ENCODE results near the gene WWOX.

WWOX gene

GRCh38 chr16:79155904-79156303 lies 1056.5 kb downstream of the WWOX start:
- intact Hi-C loops (cut with DNase I) = no loop called here
- DNase-seq = no peak

- DNase-seq = no peak
- intact Hi-C loops (cut with DNase I) = no loop called here
These were observed 1057.3 kb downstream of the WWOX start for GRCh38 chr16:79156761-79157160.

- DNase-seq = no peak
- intact Hi-C loops (cut with DNase I) = no loop called here
These were observed 1058.9 kb downstream of the WWOX start for GRCh38 chr16:79158337-79158736.

- intact Hi-C loops (cut with DNase I) = loop anchor here (10.0 kb wide), 1 partner anchor 55 kb away; no protein-coding TSS in a partner anchor
- no peak for DNase-seq
These were observed 1060.0 kb downstream of the WWOX start for GRCh38 chr16:79159261-79160049.

GRCh38 chr16:79162977-79163376 lies 1063.5 kb downstream of the WWOX start:
- no peak for DNase-seq
- intact Hi-C loops (cut with DNase I) = loop anchor here (10.0 kb wide), 1 partner anchor 58 kb away; no protein-coding TSS in a partner anchor

- DNase-seq = peak in 1 of 10 donors; percentile 83
- intact Hi-C loops (cut with DNase I) = loop anchor here (10.0 kb wide), 1 partner anchor 59 kb away; no protein-coding TSS in a partner anchor
These were observed 1064.4 kb downstream of the WWOX start for GRCh38 chr16:79163691-79164387.

- DNase-seq = no peak
- intact Hi-C loops (cut with DNase I) = loop anchor here (10.0 kb wide), 1 partner anchor 60 kb away; no protein-coding TSS in a partner anchor
These were observed 1065.0 kb downstream of the WWOX start for GRCh38 chr16:79164388-79164995.

- intact Hi-C loops (cut with DNase I) = loop anchor here (10.0 kb wide), 1 partner anchor 60 kb away; no protein-coding TSS in a partner anchor
- DNase-seq = no peak
These were observed 1065.6 kb downstream of the WWOX start for GRCh38 chr16:79165079-79165478.

GRCh38 chr16:79165506-79165905 lies 1066.1 kb downstream of the WWOX start:
- intact Hi-C loops (cut with DNase I) = loop anchor here (10.0 kb wide), 1 partner anchor 61 kb away; no protein-coding TSS in a partner anchor
- DNase-seq = peak in 1 of 10 donors; percentile 15

GRCh38 chr16:79167893-79168292 lies 1068.4 kb downstream of the WWOX start:
- intact Hi-C loops (cut with DNase I) = loop anchor here (10.0 kb wide), 1 partner anchor 63 kb away; no protein-coding TSS in a partner anchor
- DNase-seq = no peak

- intact Hi-C loops (cut with DNase I) = loop anchor here (10.0 kb wide), 1 partner anchor 64 kb away; no protein-coding TSS in a partner anchor
- DNase-seq = no peak
These were observed 1068.9 kb downstream of the WWOX start for GRCh38 chr16:79168321-79168720.

GRCh38 chr16:79169239-79169638 lies 1069.8 kb downstream of the WWOX start:
- no peak for DNase-seq

GRCh38 chr16:79170555-79171246 lies 1071.2 kb downstream of the WWOX start:
- no peak for DNase-seq

More at GRCh38 chr16:79169239-79169638, 1069.8 kb downstream of the WWOX start:
- intact Hi-C loops (cut with DNase I) = loop anchor here (10.0 kb wide), 1 partner anchor 64 kb away; no protein-coding TSS in a partner anchor

GRCh38 chr16:79171504-79171903 lies 1072.0 kb downstream of the WWOX start:
- intact Hi-C loops (cut with DNase I) = no loop called here

More at GRCh38 chr16:79170555-79171246, 1071.2 kb downstream of the WWOX start:
- intact Hi-C loops (cut with DNase I) = no loop called here

GRCh38 chr16:79171931-79172705 lies 1072.7 kb downstream of the WWOX start:
- DNase-seq = no peak
- intact Hi-C loops (cut with DNase I) = no loop called here

More at GRCh38 chr16:79171504-79171903, 1072.0 kb downstream of the WWOX start:
- no peak for DNase-seq

GRCh38 chr16:79172976-79173500 lies 1073.6 kb downstream of the WWOX start:
- intact Hi-C loops (cut with DNase I) = no loop called here
- DNase-seq = no peak

- intact Hi-C loops (cut with DNase I) = no loop called here
- no peak for DNase-seq
These were observed 1074.5 kb downstream of the WWOX start for GRCh38 chr16:79173919-79174318.

- no peak for DNase-seq
These were observed 1076.0 kb downstream of the WWOX start for GRCh38 chr16:79175286-79176057.

More at GRCh38 chr16:79175286-79176057, 1076.0 kb downstream of the WWOX start:
- intact Hi-C loops (cut with DNase I) = no loop called here

All from posterior cingulate gyrus (tissue), 11 donors.